NK-92 (cell line): Measurements from ENCODE around the gene KCNK15.

Experiments used
- DNase-seq: peaks from one replicate; lab custom pipeline; 2025; ENCODE audit not compliant: unreplicated experiment; lab: John Stamatoyannopoulos, UW

KCNK15 gene

DNA sequence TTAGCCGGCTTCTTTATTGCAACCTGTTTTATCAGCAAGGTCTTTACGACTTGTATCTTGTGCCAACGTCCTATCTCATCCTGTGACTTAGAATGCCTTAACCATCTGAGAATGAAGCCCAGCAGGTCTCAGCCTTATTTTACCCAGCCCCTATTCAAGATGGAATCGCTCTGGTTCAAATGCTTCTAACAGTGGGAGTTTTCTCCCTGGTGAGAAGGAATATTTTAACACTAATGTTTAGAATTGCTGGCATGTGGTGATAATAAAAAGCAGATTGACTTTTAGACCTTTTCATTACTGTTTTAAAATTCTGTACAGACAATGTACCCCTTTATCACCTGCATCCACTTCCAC, 9.9 kb upstream of the KCNK15 start:
- no peak for DNase-seq

DNA sequence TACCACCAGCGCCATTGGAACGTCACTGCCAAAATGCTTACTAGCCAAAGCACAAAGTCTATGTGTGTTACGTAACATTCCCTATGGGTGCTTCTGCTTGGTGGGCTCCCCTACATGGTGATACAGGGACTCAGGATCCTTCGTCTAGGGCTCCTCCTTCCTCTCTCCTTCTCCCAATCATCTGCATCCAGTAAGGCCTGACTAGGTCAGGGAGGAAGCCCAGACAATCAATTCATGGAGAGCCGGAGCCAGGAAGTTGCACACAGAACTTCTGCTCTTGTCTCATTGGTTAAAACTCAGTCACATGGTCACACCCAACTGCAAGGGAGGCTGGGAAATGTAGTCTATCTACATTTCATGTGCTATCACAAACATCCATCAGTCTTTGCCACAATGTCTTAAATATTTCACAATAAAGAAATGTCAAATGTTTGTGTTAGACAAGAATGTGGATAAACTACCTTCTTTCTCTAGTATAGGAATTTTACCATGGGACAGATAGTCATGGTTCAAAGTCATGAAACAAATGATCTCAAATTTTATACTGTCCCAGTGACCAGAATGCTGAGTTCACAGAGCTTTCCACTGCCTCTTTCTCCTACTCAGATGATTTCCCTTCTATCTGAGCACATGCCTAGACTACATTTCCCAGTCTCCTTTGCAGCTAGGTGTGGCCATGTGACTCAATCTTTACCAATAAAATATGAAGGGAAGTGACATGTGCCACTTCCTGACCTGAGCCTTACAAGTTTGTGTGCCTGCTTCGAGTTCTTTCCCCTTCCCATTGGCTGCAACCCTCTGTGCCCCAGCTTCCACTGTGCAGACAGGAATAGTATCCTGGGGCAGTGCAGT, 9.3 kb upstream of the KCNK15 start:
- no peak for DNase-seq

DNA sequence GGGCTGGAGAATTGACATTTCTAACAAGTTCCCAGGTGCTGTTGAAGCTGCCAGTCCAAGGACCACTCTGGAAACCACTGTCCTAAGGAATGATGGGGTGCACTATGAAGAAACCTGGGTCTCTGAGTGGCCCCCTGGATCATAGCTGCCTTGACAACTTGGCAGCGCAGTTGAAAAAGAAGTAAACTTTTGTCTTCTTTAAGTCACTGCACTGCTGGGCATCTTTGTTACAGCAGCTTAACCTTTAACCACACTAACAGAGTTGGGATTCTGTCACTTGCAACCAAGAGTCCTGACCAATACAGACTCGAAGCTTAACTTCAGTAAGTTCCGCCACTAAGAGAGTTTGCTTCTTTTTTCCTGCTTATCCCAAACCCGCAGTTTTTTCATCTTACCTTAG, 8.5 kb upstream of the KCNK15 start:
- no peak for DNase-seq

DNA sequence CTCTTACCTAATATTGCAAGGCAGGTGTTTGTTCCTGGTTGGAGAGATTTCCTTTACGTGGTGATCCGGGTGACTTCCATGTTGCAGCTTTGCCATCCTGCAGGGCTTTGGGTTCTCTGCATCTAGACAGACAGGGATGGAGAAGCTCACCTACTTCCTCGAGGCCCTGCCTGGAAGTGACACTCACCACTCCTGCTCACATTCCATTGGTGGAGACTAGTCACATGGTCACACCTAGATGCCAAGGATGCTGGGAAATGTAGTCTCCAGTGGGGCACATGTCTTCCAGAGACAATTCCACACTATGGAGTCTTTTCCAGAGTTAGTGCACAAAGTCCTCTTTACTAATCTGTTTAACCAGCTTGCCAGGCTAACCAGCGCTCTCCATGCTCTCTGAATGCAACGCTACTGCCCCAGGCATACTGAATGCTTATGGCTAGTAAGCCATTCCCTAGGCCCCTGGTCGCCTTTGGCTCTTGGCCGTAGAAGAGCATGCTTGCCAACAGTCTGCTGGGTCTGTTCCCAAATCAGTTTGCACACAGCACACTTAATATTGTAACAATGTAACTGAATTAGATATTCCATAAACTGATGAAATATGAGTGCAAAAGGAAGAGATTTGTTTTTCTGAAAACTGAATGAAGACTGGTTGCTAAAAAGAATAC, 6.7 kb upstream of the KCNK15 start:
- no peak for DNase-seq

DNA sequence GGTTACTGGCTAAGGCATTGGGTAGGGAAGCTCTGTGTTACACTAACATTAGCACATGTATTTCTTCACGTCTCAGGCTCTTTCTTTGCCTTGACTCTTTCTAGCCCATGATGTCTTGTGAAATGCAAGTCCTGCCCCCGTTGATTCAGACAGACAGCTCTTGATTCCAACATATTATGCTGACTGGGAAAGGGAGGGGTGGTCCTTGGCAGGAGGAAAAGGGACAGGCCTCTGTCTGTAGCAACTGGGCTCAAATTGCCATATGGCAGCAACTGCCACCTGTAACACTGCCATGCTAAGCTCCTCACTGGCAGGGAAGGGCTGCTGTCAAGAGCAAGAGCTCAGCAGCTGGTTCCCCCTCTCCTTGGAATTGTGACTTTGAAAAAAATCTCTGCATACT, 5.7 kb upstream of the KCNK15 start:
- no peak for DNase-seq

DNA sequence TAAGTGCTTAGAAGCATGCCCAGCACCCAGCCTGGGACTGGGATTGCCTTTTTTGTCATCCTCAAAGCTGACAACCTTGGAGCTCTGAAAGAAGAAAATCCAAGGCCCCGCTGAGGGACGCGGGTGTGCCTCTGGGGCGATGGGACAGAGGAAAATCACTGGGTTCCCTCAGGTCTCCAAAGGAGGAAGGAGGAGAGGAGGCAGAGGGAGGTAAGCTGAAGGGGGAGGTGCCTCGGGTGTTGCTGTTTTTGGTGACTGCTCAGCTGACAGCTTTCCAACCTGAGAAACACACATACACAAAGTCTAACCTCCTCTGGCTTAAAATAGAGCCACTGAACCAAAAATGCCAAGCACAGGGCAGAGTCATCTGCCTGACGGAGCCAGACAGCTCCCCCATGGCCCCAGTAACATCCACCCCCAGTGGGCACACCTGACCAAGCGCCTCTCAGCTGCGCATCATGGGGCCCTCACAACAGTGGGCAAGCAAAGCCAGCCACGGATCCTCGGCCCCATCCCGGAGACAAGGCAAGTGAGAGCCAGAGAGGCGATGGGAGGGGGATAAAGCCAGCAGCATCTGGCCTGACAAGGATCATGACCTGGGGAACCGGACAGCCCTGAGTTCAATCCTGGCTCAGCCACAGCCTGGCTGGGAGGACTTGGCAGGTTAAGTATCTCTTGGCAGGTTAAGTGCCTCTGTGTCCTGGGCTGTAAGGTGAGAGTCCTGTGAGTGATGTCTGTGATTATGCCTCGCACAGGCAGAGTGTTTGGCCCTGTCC, 3.2 kb upstream of the KCNK15 start:
- DNase-seq = no peak

DNA sequence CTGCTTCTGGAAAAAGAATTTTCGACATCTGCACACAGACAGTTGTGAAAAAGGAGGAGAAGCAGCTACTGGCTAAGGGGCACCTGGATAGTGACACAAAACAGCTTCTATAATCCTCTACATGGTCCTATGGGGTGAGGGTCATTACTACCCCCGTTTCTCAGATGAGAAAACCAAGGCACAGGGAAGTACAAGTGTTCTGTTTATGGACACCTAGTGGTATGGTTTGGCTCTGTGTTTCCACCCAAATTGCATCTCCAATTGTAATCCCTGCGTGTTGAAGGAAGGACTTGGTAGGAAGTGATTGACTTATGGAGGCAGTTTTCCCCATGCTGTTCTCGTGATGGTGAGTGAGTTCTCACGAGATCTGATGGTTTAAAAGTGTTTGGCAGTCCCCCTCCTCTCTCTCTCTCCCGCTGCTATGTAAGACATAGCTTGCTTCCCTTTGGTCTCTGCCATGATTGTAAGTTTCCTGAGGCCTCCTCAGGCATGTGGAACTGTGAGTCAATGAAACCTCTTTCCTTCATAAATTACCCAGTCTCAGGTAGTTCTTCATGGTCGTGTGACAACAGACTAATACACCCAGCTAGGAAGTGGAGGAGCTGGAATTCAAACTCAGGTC, 2.5 kb upstream of the KCNK15 start:
- DNase-seq = no peak

DNA sequence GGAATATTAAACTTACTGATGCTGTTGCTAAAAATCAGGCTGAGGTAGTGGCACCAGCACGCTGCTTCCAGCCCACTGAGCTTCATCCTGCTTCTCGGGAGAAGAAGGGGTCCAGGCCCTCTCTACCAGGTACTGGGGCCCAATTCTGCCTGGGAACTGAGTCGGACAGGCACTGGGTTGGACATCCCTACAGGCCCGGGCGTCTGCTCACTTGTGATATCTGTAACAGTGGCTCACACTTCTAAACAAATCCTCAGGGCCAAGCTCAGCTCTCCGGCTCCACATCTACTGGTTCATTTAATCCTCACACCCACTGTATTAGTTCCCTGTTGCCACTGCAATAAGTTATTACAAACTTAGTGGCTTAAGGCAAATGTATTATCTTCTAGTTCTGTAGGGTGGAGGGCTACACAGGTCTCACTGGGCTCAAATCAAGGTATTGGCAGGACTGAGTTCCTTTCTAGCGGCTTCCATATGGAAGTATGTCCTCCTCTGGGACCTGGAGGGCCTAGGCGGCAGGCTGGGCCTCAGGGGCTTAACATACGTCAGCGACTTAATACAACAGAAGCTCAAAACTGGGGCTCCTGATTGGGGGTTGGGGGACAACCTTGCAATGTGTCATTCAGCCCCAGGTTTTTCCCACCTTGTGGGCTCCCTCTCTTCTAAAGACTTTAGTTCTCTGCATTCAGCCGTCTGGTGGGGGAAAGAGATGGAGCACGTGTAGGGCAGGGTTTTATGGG, 1.6 kb upstream of the KCNK15 start:
- DNase-seq = no peak

DNA sequence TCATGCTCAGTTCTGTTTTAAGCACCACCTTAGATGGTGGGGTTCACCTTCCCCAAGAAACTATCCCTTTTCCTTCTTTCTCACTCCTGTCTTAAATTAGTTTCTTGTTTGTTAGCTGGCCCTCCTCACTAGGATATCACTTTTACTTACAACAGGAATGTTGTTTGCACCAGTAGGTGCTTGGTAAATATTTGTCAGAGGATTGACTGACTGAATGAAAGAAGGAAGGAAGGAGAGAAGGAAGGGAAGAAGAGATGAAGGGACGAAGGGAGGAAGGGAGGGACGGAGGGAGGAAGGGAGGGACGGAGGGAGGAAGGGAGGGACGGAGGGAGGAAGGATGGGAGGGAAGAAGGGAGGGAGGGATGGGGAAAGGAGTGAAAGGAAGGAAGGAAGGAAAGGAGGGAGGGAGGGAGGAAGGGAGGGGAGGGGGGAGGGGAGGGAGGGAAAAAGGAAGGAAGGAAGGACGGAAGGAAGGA, 505 bp upstream of the KCNK15 start:
- DNase-seq = no peak

DNA sequence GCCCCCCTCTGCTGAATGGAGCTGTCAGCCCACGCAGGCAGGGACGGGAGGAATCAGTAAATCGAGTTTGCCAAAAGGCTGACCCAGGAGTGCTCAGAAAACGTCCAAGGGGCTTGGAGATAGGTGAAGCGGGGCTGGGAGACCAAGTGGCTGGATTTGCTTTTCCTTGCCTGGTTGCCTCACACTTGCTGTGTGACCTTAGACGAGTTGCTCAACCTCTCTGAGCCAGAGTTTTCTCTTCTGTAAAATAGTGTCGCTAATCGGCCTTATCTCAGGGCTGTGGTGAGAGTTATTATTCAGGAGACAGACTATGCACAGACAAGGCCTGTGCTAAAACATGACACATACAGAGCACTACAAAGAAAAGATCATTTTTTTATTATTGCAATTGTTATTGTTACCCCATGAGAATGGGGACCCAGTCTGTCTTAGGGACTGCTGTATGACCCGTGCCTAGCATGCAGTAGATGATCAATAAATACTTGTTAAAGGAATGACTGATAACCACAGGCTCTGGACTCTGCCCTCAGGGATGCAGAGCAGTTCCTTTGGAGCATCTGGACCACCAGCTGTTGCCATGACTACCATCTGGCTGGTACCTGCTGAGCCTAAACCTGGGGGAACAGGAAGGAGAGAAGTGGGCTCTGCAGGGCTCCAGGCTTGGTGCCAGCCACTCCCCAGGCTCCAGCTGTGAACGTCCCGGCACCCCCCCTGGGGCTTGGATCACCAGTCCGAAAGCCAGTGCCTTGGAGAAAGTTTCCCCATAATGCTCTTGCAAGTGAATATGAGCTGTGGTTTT, 901 bp downstream of the KCNK15 start:
- DNase-seq = no peak

DNA sequence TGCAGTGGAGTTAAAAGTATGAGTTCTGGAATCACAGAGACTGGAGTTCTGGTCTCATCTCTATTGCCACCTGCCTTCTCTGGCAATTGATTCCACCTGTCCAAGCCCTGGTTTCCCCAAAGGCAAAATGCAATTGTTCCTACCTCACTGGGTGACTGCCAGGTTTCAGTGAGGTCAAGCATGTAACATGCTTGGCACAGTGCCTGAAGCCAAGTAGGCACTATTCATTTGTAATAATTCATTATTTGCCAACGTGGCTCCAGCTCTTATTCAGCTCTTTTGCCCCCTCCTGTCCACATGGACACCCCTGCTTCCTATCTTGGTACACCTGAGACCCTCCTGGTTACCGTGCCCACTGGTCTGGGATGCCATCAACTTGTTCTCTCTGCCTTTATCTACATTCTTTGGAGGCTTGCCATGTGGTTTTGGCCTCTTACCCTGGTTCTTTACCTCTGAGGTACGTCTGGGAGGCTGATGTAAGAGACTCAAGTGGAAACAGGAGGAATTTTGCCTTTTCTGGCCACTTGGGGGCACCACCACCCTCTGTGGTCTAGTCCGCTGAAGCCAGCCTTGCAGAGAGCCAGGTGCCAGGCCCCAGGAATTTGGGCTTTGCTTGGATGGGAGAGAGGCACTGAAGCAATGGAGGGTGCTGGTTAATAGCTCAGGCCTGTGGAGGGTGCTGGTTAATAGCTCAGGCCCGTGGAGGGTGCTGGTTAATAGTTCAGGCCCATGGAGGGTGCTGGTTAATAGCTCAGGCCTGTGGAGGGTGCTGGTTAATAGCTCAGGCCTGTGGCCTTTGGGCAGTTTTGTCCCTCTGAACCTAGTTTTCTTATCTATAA, 1.7 kb downstream of the KCNK15 start:
- no peak for DNase-seq

DNA sequence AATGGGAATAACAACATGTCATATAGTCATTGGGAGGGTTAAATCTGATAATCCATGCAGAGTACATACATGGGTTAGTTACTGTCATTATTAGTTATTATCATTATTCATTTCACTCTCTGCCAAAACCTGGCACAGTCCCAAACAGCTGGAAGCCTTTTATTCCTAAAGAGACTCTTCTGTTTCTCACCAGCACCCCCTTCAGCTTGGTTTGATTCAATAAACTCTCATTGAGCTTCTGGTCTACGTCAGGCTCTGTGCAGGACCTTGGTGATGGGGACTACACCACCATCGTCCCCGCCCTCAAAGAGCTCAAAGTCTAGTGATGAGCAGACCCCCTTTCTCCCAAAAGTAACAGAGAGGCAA, 2.3 kb downstream of the KCNK15 start:
- DNase-seq = no peak

DNA sequence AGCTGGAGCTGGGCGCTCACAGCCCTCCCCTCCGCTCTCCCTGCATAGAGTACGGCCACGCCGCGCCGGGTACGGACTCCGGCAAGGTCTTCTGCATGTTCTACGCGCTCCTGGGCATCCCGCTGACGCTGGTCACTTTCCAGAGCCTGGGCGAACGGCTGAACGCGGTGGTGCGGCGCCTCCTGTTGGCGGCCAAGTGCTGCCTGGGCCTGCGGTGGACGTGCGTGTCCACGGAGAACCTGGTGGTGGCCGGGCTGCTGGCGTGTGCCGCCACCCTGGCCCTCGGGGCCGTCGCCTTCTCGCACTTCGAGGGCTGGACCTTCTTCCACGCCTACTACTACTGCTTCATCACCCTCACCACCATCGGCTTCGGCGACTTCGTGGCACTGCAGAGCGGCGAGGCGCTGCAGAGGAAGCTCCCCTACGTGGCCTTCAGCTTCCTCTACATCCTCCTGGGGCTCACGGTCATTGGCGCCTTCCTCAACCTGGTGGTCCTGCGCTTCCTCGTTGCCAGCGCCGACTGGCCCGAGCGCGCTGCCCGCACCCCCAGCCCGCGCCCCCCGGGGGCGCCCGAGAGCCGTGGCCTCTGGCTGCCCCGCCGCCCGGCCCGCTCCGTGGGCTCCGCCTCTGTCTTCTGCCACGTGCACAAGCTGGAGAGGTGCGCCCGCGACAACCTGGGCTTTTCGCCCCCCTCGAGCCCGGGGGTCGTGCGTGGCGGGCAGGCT, 4.6 kb downstream of the KCNK15 start:
- no peak for DNase-seq

DNA sequence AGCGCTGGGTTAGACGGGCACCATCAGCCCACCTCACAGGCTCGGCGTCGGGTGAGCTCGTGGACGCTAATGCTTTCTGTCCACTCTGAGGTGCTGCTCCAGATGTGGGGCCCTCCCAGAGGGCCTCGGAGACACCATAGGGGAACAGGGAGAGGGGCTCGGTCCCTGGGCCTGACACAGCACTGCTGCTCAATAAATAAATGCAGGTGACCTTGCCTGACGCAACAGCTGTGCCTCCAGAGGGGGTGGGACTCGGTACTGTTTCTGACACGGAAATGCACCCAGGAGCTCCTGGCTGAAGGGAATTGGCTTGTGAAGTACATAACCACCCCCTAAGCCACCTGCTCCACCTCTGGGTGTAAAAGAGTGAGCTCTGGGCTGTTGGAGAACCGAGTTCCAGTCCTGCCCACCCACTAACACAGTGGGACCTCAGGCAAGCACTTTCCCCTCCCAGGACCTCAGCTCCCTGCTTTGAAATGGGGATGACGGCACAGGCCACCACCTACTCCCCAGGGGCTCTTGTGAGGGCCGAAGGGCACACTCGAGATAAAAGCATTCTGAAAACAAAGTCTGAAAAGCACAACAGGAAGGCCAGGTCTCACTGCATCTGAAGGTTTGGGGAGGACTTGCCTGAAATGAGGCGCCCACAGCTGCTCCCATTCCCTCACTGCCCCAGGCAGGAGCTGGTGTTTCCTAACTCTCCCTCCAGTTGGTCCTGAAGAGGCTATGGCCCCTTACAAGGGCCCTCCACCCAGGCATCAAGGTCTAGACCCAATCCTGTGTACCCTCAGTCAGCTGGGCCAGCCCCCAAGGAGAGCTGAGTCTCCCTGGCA, 6.7 kb downstream of the KCNK15 start:
- no peak for DNase-seq

DNA sequence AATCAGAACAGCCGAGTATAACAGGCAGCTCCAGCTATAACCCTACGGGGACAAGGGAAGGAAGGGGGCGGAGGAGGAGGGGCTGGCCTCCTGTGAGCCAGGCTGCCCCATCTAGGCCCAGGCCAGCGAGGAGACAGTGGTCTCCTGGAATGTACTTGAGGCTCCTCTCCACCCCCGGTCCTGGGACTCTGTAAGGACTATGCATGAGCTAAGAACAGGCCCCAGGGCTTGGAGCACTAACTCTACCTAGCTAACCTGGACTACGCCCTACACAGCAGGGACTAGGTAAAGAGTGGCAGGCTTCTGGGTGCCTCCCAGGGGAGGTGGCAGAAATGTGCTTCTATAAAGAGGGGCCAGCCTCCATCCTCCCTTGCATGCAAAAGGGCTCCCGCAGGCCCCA, 8.9 kb downstream of the KCNK15 start:
- DNase-seq = no peak

DNA sequence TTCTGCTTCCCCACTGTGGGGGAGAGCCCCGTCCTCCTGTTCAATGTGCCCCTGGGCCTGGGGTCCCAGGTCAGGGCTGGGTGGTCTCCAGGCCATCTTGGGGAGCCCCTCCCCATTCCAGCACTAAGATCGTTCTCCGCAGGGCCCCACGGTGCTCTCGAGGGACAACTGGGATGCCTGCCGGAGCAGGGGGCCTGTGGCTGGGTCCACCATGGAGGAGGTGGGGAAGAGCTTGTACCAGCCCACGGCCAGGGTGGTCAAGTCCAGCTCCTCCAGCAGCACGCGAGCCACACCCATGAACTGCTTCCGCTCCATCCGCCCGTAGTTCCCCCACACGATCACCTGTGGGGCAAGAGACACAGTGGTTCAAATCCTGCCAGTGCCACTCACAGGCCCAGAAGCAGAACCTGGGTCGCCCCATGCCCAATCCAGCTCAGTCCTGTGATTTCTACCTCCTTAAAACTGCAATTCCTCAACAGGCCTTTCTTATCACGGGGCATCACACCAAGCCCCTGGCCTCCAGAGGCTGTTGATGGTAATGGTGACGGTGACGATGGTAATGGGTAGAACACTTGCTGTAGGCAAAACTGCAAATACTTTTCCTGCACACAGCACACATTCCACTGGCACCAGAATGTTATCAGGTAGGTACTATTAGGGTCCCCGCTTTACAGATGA, 10.5 kb downstream of the KCNK15 start:
- no peak for DNase-seq

DNA sequence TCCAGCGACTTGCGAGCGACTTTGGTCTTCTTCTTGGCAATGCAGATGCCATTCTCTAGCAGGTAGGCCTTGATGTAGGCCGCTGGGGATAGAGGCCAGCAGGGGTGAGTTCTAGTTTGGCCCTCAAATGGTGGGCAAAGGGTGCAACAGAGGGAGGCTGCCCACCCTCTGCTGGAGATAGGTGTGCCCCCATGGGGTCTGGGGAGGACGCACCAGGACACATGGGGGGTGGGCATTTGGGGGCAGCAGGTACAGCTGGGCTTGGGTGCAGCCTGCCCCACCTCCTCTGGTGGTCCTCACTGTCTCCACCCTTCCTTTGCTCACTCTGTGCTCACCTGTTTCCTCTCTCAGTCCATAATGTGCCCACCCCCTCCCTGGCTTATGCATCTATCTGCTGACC, 11.3 kb downstream of the KCNK15 start:
- no peak for DNase-seq
